Stimulated activated CD8-positive, alpha-beta memory T cell treated with anti-CD3 and anti-CD28 coated beads, Interleukin-4, amount 100 ng/mL, for 4 hours (primary cell): ENCODE data around the gene NEURL4.

Experiments used
- DNase-seq, 2 donors: peaks; one replicate each; pipeline ENCODE4 v3.0.0-alpha.2; 2020; ENCODE audit warnings: low read depth in 2 of 2, low spot score in 1 of 2

The NEURL4 gene

GRCh38 chr17:7304179-7304578, 25.0 kb downstream of the NEURL4 start:
- DNase-seq: no peak

GRCh38 chr17:7296189-7296861, 32.8 kb downstream of the NEURL4 start:
- DNase-seq: peak in 1 of 2 donors; percentile 25

- DNase-seq: no peak
Observed at GRCh38 chr17:7295230-7296180, 33.6 kb downstream of the NEURL4 start.

GRCh38 chr17:7294614-7295153, 34.5 kb downstream of the NEURL4 start, which contains the start of gene YBX2:
Gene YBX2 (minus strand): TSS chr17:7294639. CDS start chr17:7294500, 139 bp downstream.
- peak in 1 of 2 donors; percentile 59 for DNase-seq

- DNase-seq: no peak
Observed at GRCh38 chr17:7293816-7294613, 35.1 kb downstream of the NEURL4 start.

- no peak for DNase-seq
Observed at GRCh38 chr17:7293159-7293558, 36.0 kb downstream of the NEURL4 start.

GRCh38 chr17:7292729-7293128, 36.4 kb downstream of the NEURL4 start:
- DNase-seq: no peak

GRCh38 chr17:7292194-7292593, 36.9 kb downstream of the NEURL4 start:
- no peak for DNase-seq

- no peak for DNase-seq
Observed at GRCh38 chr17:7290685-7291084, 38.5 kb downstream of the NEURL4 start.

GRCh38 chr17:7290166-7290565, 39.0 kb downstream of the NEURL4 start:
- DNase-seq: no peak

- DNase-seq: no peak
Observed at GRCh38 chr17:7289256-7290032, 39.7 kb downstream of the NEURL4 start.

- no peak for DNase-seq
Observed at GRCh38 chr17:7285679-7286078, 43.5 kb downstream of the NEURL4 start.

GRCh38 chr17:7284911-7285310, 44.2 kb downstream of the NEURL4 start:
- DNase-seq: no peak

- no peak for DNase-seq
Observed at GRCh38 chr17:7283471-7284216, 45.5 kb downstream of the NEURL4 start.

GRCh38 chr17:7282752-7283321, 46.3 kb downstream of the NEURL4 start:
- DNase-seq: no peak

GRCh38 chr17:7281953-7282751, 47.0 kb downstream of the NEURL4 start:
- DNase-seq: no peak

- peak; percentile 62 to 73 for DNase-seq
Observed at GRCh38 chr17:7281074-7281952, 47.8 kb downstream of the NEURL4 start, which contains the start of gene SLC2A4. Gene SLC2A4 (plus strand): TSS chr17:7281718. CDS start chr17:7281935, 217 bp downstream.
